Spleen (tissue), 11 donors: ENCODE data around the gene CUX1. TPM values are rescaled to one million over a fixed set of nuclear protein-coding genes. Genes with fewer than 3 reads are reported as not detected.
A peak's percentile ranks its signal among the peaks of the same experiment; 100 is the strongest.
"Not testable (repeated sequence)": the region's sequence is repeated elsewhere in the genome, so short reads cannot be mapped to it uniquely, and the experiment has no call there.

ENCODE experiments used
- DNase-seq: peaks from one replicate; pipeline ENCODE4 v3.0.0-alpha.2; 2020
- H3K27ac ChIP-seq, 8 donors: fragments of 200-600 bp; sonication (generic) in 7 of 8; 1 replicate in 4 of 8; 2 replicates in 4 of 8; pipeline versions ENCODE4 v1.5.0 to v1.8.0; 2016 to 2021; ENCODE audit warnings: inconsistent platforms in 4 of 8, mild to moderate bottlenecking in 4 of 8, moderate library complexity in 1 of 8
- H3K27me3 ChIP-seq, 7 donors: fragments of 200-600 bp; sonication (generic) in 6 of 7; replicated peaks in 1 of 7; 1 replicate in 4 of 7; 2 replicates in 3 of 7; pipeline versions ENCODE4 v1.5.0 to v1.8.0; 2016 to 2021; ENCODE audit warnings: inconsistent platforms in 3 of 7, mild to moderate bottlenecking in 1 of 7
- H3K36me3 ChIP-seq, 6 donors: fragments of 200-600 bp; sonication (generic) in 5 of 6; 1 replicate in 4 of 6; 2 replicates in 2 of 6; pipeline versions ENCODE4 v1.5.0 to v1.8.0; 2016 to 2021; ENCODE audit warnings: inconsistent platforms in 2 of 6
- H3K4me1 ChIP-seq, 6 donors: fragments of 200-600 bp; sonication (generic) in 5 of 6; 1 replicate in 3 of 6; 2 replicates in 3 of 6; pipeline versions ENCODE4 v1.5.0 to v1.8.0; 2016 to 2021; ENCODE audit warnings: inconsistent platforms in 3 of 6
- H3K4me3 ChIP-seq, 8 donors: fragments of 200-600 bp; sonication (generic) in 7 of 8; 1 replicate in 4 of 8; 2 replicates in 4 of 8; pipeline versions ENCODE4 v1.5.0 to v1.8.0; 2016 to 2021; ENCODE audit warnings: inconsistent platforms in 4 of 8, mild to moderate bottlenecking in 4 of 8, moderate library complexity in 2 of 8
- H3K9me3 ChIP-seq, 8 donors: fragments of 200-600 bp; sonication (generic) in 7 of 8; 1 replicate in 4 of 8; 2 replicates in 4 of 8; pipeline versions ENCODE4 v1.5.0 to v1.8.0; 2016 to 2021; ENCODE audit warnings: inconsistent platforms in 4 of 8
- POLR2A ChIP-seq, 3 donors: fragments of 450-650 bp; IDR thresholded peaks; one replicate each; pipeline ENCODE4 v1.5.1; 2017; ENCODE audit warnings: antibody characterized with exemption in 3 of 3, mild to moderate bottlenecking in 1 of 3
- POLR2AphosphoS5 ChIP-seq, 3 donors: sonication (generic); formaldehyde crosslinking; IDR thresholded peaks; one replicate each; pipeline ENCODE4 v1.5.1; 2017; ENCODE audit warnings: antibody characterized with exemption in 3 of 3
- WGBS, 5 donors: extraction: QIAGEN DNeasy Blood & Tissue Kit in 3 of 5; methylation state at CpG; one replicate each; pipeline versions ENCODE4 v1.1.5 to v1.1.7; 2013 to 2018; 5-methylcytosine and 5-hydroxymethylcytosine counted together
- intact Hi-C: fragments of 100-400 bp; cut with DNase I; formaldehyde crosslinking; loops from one replicate; pipeline ENCODE4 v1.15.0; 2023; ENCODE audit warnings: low total_unique reads
- microRNA-seq, 3 donors: library from miRNA; unstranded; fragments of <30 nt; microRNA quantifications; one replicate each; pipeline versions ENCODE4 to v1.1.0, GENCODE V29; 2019 to 2020
- polyA plus RNA-seq, 3 donors: library from polyadenylated mRNA; stranded (reverse); fragments of 200-250 nt; gene quantifications; one replicate each; pipeline ENCODE4 v1.2.1, GENCODE V29; 2013
- small RNA-seq, 4 donors: library from RNA; depleted of rRNA; stranded (forward); fragments of <200 nt; gene quantifications; one replicate each; pipeline ENCODE3, GENCODE V24; 2016
- total RNA-seq, 7 donors: library from RNA; depleted of rRNA in 3 of 7; stranded (reverse); fragments of >200 nt in 3 of 7; fragmentation: NEBNext Ultra II Directional in 4 of 7; extraction: Animal tissue kit (Norgen Biotek cat#: 25700) in 4 of 7; gene quantifications; one replicate each; pipeline versions ENCODE4 v1.1.0 to v1.2.1, GENCODE V29; 2016 to 2021
- TF ChIP-seq, protein P1 (sequence below), 11 experiments: fragments of 200-600 bp in 7 of 11; fragments of 450-650 bp in 4 of 11; sonication (generic) in 4 of 11; IDR thresholded peaks in 8 of 11; conservative IDR thresholded peaks in 3 of 11; 1 replicate in 7 of 11; 2 replicates in 4 of 11; pipeline versions ENCODE4 v1.4.0 to v1.8.0; 2016 to 2021; ENCODE audit warnings: antibody characterized with exemption in 11 of 11, inconsistent platforms in 4 of 11, mild to moderate bottlenecking in 1 of 11
- donor health status: healthy with polysubstance abuse.
- donor health status: DM: no; HTN: no; CAD: no; lungs with moderate emphysema.
- donor health status: DM: no; HTN: no; CAD: no.
- donor health status: Bipolar disorder and iron deficiency.
- donor health status: healthy.
- donor health status: DM: no; HTN: no; CAD: no.
- donor health status: DM: yes; HTN: yes; CAD: no.

Gene CUX1
- total and polyA plus RNA-seq, 10 donors: 9.1 to 95.8 (median 61.9) TPM

DNA sequence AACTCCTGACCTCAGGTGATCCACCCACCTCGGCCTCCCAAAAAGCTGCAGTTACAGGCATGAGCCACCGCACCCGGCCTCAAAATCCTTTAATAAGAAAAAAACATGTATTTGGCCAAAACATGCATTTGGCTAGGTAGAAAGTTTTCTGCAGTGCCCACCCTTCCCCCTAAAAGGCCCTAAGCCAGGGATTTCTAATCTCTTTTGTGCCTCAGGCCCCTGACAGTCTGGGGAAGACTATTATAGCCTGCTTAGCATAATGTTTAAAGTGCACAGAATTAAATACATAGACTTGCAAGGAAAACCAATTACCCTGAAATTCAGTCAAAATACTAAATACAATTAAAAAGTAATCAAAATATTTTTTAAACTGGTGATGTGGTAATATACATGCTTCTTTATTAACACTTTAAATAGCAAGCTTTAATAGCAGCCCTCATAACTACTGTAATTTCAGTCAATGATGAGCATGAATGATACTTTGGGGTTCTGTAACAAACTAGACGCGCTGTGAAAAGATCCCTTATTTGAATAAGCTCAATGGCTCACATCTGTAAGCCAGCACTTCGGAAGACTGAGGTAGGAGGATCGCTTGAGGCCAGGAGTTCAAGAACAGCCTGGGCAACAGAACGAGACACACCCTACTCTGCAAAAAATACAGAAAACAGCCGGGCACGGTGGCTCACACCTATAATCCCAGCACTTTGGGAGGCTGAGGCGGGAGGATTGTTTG is 508.9 kb downstream of the CUX1 start:
- intact Hi-C loops: no loop called here
- DNase-seq: peak; percentile 28
- TF ChIP-seq POLR2A (IDR thresholded peaks at IDR 0.05) (no peak), POLR2AphosphoS5 (IDR thresholded peaks at IDR 0.05) (no peak)
- TF ChIP-seq, protein P1, sequence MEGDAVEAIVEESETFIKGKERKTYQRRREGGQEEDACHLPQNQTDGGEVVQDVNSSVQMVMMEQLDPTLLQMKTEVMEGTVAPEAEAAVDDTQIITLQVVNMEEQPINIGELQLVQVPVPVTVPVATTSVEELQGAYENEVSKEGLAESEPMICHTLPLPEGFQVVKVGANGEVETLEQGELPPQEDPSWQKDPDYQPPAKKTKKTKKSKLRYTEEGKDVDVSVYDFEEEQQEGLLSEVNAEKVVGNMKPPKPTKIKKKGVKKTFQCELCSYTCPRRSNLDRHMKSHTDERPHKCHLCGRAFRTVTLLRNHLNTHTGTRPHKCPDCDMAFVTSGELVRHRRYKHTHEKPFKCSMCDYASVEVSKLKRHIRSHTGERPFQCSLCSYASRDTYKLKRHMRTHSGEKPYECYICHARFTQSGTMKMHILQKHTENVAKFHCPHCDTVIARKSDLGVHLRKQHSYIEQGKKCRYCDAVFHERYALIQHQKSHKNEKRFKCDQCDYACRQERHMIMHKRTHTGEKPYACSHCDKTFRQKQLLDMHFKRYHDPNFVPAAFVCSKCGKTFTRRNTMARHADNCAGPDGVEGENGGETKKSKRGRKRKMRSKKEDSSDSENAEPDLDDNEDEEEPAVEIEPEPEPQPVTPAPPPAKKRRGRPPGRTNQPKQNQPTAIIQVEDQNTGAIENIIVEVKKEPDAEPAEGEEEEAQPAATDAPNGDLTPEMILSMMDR (IDR thresholded peaks at IDR 0.05 in 8 of 11, conservative IDR thresholded peaks at IDR 0.05 in 3 of 11): no peak
- H3K27ac ChIP-seq: no peak overlapping the region
- 90 to 95% (median 91%) methylated on average over 9 to 11 of the region's 11 CpGs for WGBS, 5 donors
- no peaks in the 10 kb centered on the region for H3K9me3 ChIP-seq
- peaks cover 0 to 12% (median 3%) of the 10 kb centered on the region in 6 donors for H3K4me1 ChIP-seq
- peaks cover 0 to 16% (median 0%) of the 10 kb centered on the region in 7 donors for H3K27me3 ChIP-seq
- H3K4me3 ChIP-seq: no peak overlapping the region
- H3K36me3 ChIP-seq: peaks cover 0 to 5% (median 0%) of the 10 kb centered on the region in 6 donors

DNA sequence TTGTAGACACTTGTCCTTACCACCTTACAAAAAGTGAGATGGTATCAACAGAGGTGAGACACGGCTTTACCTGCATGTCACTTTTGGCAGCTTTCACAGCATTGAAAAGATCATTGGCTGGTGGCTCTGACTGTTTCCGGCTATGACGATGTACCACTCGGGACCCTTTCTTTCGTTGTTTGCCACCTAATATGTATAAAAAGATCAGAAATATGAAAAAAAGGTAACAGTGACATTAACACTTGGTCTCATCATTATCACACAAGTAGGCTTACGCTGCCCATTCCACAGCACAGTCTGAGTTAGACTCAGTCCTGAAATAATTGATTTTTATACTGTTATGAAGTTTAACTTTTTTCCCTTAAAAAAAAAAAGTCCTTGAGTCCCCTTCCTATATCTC is 509.8 kb downstream of the CUX1 start:
- DNase-seq, H3K4me3 ChIP-seq, H3K27ac ChIP-seq, intact Hi-C loops, H3K27me3 ChIP-seq, H3K9me3 ChIP-seq, H3K36me3 ChIP-seq: not testable (repeated sequence)
- H3K4me1 ChIP-seq: peaks cover 0 to 12% (median 0%) of the 10 kb centered on the region in 6 donors
- whole genome bisulfite sequencing, 5 donors: 83 to 95% (median 92%) methylated on average over 6 of the region's 6 CpGs

DNA sequence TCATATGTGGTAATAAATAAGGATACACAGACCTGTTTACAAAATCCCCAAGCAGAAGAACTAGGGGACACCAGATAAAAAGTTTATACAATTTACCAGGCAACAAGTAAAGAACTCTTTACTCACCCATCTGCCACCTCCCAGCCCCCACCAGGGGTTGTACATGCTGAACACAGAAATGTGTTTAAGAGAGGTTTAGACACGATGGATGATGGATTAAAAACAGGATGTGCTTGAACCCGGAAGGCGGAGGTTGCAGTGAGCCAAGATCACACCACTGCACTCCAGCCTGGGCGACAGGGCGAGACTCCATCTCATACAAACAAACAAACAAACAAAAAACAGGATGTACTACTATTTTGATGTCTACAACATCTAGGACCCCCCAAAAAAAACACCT is 511.4 kb downstream of the CUX1 start:
- DNase-seq: not testable (repeated sequence)
- WGBS, 5 donors: 39 to 70% (median 53%) methylated on average over 3 to 5 of the region's 5 CpGs

DNA sequence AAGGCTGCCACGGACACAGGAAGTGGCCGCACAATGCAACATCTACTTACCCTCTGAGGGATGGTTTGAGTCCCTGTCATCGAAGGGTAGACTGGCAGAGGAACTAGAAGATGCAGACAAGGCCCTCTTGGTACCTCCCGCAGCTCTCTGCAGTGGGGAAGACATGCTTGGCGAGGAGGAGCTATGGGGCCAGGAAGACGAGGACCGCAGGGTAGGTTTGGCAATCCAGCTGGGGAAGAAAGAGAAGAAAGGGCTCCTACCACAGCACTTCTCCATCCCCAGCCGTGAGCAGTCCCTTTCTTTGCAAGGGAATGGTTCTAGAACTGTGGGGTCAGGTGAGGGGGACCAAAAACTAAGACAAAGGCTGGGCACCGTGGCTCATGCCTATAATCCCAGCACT is 511.9 kb downstream of the CUX1 start:
- intact Hi-C loops, H3K27me3 ChIP-seq, H3K9me3 ChIP-seq, H3K4me1 ChIP-seq, H3K27ac ChIP-seq, H3K36me3 ChIP-seq, H3K4me3 ChIP-seq, DNase-seq: not testable (repeated sequence)
- WGBS, 5 donors: 52 to 80% (median 70%) methylated on average over 6 to 9 of the region's 9 CpGs

More for the DNA sequence above, 511.4 kb downstream of the CUX1 start:
- H3K36me3 ChIP-seq, H3K4me3 ChIP-seq, H3K27me3 ChIP-seq, intact Hi-C loops, H3K9me3 ChIP-seq, H3K27ac ChIP-seq, H3K4me1 ChIP-seq: not testable (repeated sequence)

DNA sequence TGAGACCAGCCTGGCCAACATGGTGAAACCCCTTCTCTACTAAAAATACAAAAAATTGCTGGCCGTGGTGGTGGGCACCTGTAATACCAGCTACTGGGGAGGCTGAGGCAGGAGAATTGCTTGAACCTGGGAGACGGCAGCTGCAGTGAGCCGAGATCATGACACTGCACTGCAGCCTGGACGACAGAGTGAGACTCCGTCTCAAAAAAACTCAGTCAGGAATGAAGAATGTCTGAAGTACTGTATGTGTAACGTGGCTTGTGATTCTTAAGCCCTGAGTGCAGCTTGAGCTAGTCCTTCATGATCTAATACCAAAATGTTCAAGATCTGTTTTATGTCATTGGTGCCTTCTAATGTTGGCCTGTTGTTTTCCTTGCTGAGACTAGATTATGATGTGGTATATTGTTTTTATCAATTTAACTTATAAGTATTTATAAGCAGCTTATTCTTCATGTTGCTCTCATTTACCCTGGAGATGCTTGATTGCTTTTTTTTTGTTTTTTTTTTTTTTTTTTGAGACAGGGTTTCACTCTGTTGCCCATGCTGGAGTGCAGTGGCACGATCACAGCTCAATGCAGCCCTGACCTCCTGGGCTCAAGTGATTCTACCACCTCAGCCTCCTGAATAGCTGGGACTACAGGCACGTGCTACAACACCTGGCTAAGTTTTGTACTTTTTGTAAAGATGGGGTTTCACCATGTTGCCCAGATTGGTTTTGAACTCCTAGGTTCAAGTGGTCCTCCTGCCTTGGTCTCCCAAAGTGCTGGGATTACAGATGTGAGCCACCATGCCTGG is 513.4 kb downstream of the CUX1 start:
- H3K9me3 ChIP-seq, intact Hi-C loops, DNase-seq, H3K4me1 ChIP-seq, H3K27ac ChIP-seq, H3K27me3 ChIP-seq, H3K36me3 ChIP-seq, H3K4me3 ChIP-seq: not testable (repeated sequence)
- 75 to 86% (median 84%) methylated on average over 8 of the region's 8 CpGs for WGBS, 5 donors

Small RNA genes within 50 kb of the gene (microRNA-seq; reads per million reads assigned to microRNA genes)
- 0 reads per million in 3 donors for gene MIR4285

Small RNA genes within 50 kb of the gene (small RNA-seq; reads per million reads assigned to genes)
- gene AC005086.2 (0 to 0.53 (median 0) reads per million in 4 donors), gene AC005086.3 (0 reads per million in 4 donors), gene AC005086.4 (0 reads per million in 4 donors), gene AC005088.1 (0 reads per million in 4 donors), gene MIR4285 (0 reads per million in 4 donors), gene RF00554 (0 reads per million in 4 donors)

Other genes with a start within 250 kb of the CUX1 start
- not detected for gene MYL10, start 188.3 kb upstream of the CUX1 start, total RNA-seq
- gene MYL10, start 188.3 kb upstream of the CUX1 start, polyA plus RNA-seq: not detected